ENCODE results near the gene SBF2.
"Not testable (repeated sequence)": the region's sequence is repeated elsewhere in the genome, so short reads cannot be mapped to it uniquely, and the experiment has no call there.

DNA sequence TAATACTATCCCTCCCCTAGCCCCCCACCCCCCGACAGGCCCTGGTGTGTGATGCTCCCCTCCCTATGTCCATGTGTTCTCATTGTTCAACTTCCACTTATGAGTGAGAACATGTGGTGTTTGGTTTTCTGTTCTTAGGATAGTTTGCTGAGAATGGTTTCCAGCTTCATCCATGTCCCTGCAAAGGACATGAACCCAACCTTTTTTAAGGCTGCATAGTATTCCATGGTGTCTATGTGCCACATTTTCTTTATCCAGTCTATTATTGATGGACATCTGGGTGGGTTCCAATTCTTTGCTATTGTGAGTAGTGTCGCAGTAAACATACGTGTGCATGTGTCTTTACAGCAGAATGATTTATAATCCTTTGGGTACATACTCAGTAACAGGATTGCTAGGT, 29.3 kb downstream of the SBF2 start:
- not testable (repeated sequence) for TF ChIP-seq CTCF, POLR2AphosphoS5 (IDR thresholded peaks at IDR 0.05)
